C4-2B (cell line): ENCODE measurements around the gene ZNF805.

Source experiments
- ZFX ChIP-seq: fragments of 450-650 bp; IDR thresholded peaks from 2 replicates; pipeline ENCODE4 v1.6.1; 2017
- TF ChIP-seq, protein P1 (sequence below): fragments of 450-650 bp; conservative IDR thresholded peaks from 2 replicates; pipeline ENCODE4 v1.5.1; 2017; ENCODE audit warnings: mild to moderate bottlenecking

DNA sequence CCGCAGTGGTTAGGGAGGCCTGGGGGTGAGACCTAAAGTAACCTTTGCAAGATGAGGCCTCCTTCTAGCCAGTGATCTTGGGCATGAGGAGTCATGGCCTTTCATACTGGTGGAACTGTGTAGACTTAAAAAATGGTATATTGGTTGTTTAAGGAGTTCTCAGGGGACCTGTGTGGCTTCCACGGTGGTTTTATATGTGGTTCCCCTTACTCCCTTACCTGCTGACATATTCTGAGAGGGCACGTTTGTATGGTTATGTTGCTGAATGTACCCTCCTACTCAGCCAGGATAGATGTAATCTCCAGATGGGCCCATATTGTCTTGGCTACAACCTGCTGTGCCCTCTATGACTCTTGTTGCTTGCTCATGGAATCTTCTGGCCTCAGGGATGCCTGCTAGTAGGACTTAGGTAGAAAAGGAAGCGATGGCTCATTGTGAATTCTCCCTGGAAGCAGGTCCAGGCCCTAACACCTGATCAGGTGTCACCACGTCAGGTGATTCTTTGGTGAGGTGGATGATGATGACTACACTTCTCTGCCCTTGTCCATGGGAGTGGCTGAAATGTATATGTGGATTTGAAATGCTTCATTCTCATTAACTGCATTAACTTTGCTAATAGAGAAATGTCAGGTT, 41.7 kb downstream of the ZNF805 start:
- TF ChIP-seq, protein P1, sequence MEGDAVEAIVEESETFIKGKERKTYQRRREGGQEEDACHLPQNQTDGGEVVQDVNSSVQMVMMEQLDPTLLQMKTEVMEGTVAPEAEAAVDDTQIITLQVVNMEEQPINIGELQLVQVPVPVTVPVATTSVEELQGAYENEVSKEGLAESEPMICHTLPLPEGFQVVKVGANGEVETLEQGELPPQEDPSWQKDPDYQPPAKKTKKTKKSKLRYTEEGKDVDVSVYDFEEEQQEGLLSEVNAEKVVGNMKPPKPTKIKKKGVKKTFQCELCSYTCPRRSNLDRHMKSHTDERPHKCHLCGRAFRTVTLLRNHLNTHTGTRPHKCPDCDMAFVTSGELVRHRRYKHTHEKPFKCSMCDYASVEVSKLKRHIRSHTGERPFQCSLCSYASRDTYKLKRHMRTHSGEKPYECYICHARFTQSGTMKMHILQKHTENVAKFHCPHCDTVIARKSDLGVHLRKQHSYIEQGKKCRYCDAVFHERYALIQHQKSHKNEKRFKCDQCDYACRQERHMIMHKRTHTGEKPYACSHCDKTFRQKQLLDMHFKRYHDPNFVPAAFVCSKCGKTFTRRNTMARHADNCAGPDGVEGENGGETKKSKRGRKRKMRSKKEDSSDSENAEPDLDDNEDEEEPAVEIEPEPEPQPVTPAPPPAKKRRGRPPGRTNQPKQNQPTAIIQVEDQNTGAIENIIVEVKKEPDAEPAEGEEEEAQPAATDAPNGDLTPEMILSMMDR, result no peak
- TF ChIP-seq ZFX, result no peak
